ENCODE measurements around the gene STAG1.

DNA sequence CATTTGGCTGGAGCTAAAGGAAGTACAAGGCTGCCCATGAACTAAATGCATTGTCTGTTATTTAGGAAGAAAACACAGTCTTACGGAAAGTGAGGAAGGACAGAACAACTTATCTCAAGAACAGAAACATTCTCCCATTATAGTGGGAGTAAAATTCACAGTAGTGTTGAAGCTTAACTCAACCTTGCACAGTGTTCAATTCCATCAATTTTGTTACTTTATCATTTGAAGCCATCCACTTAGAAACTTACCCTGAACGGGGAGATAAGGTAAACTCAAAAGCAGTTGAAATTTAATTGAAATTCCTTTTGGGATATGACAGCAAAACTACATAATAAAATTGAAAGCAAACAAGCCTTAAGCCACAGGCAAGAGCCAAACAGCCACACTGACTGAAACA lies 315.1 kb downstream of the STAG1 start:
- TF ChIP-seq ZNF140 (CRISPR knock-in tag; IDR thresholded peaks at IDR 0.05) (no peak), EP300 (IDR thresholded peaks at IDR 0.05; ENCODE audit: low read length) (no peak; the same call in 1 of the 2 replicates)

Measured in K562 (cell line).